Uterus (tissue), 4 donors: ENCODE measurements around the gene PTPRD. TPM values are rescaled to one million over a fixed set of nuclear protein-coding genes. Genes with fewer than 3 reads are reported as not detected.
"Not testable (repeated sequence)": the region's sequence is repeated elsewhere in the genome, so short reads cannot be mapped to it uniquely, and the experiment has no call there.

Experiments used
- DNase-seq, 2 donors: peaks; one replicate each; pipeline ENCODE4 v3.0.0-alpha.2; 2019 to 2020
- H3K27ac ChIP-seq, 2 donors: fragments of 200-600 bp; sonication (generic); 1 replicate in 1 of 2; 2 replicates in 1 of 2; pipeline ENCODE4 v1.5.1; 2016 to 2018
- H3K27me3 ChIP-seq, 2 donors: fragments of 200-600 bp; sonication (generic); one replicate each; pipeline ENCODE4 v1.5.1; 2018 to 2019; ENCODE audit warnings: control low read depth in 1 of 2
- H3K36me3 ChIP-seq, 2 donors: fragments of 200-600 bp; sonication (generic); one replicate each; pipeline ENCODE4 v1.5.1; 2019; ENCODE audit warnings: control low read depth in 1 of 2
- H3K4me1 ChIP-seq, 2 donors: fragments of 200-600 bp; sonication (generic); one replicate each; pipeline ENCODE4 v1.5.1; 2018 to 2019; ENCODE audit warnings: control low read depth in 1 of 2
- H3K4me3 ChIP-seq, 2 donors: fragments of 200-600 bp; sonication (generic); 1 replicate in 1 of 2; 2 replicates in 1 of 2; pipeline ENCODE4 v1.5.1; 2018 to 2019; ENCODE audit warnings: mild to moderate bottlenecking in 1 of 2
- H3K9me3 ChIP-seq, 2 donors: fragments of 200-600 bp; sonication (generic); one replicate each; pipeline ENCODE4 v1.5.1; 2019; ENCODE audit warnings: control low read depth in 1 of 2
- CTCF ChIP-seq, 4 experiments: fragments of 200-600 bp in 2 of 4; fragments of 450-650 bp in 2 of 4; sonication (generic) in 2 of 4; IDR thresholded peaks; one replicate each; pipeline ENCODE4 v1.5.1; 2016 to 2019; ENCODE audit warnings: antibody characterized with exemption in 4 of 4, mild to moderate bottlenecking in 2 of 4, moderate library complexity in 1 of 4
- POLR2A ChIP-seq, 2 donors: fragments of 450-650 bp; IDR thresholded peaks; one replicate each; pipeline ENCODE4 v1.6.1; 2016; ENCODE audit warnings: antibody characterized with exemption in 2 of 2, mild to moderate bottlenecking in 1 of 2, moderate library complexity in 1 of 2
- intact Hi-C: fragments of 100-400 bp; cut with DNase I; formaldehyde crosslinking; loops from one replicate; pipeline ENCODE4 v1.15.1; 2023; ENCODE audit warnings: low total_unique reads
- total RNA-seq, 4 donors: library from RNA; depleted of rRNA in 3 of 4; stranded (reverse); fragments of >200 nt in 3 of 4; gene quantifications; one replicate each; pipeline versions ENCODE4 v1.1.0 to v1.2.4, GENCODE V29; 2014 to 2023
- donor health status: DM: yes; HTN: yes; CAD: no.

The PTPRD gene
- total RNA-seq, 4 donors from 2014 or later: 1.2 to 136 (median 26.4) TPM

GRCh38 chr9:10523164-10523563 lies 89.6 kb downstream of the PTPRD start:
- intact Hi-C loops: no loop called here
- Histone ChIP-seq H3K36me3 (no peaks in the 10 kb centered on the region), H3K27ac (no peak overlapping the region), H3K4me1 (no peaks in the 10 kb centered on the region), H3K4me3 (no peak overlapping the region), H3K9me3 (no peaks in the 10 kb centered on the region), H3K27me3 (no peaks in the 10 kb centered on the region)
- no peak for DNase-seq
- no peak for TF ChIP-seq CTCF (IDR thresholded peaks at IDR 0.05)
- no peak for TF ChIP-seq POLR2A (IDR thresholded peaks at IDR 0.05)

- DNase-seq: no peak
- no peak overlapping the region for H3K4me3 ChIP-seq
- intact Hi-C loops: no loop called here
- no peaks in the 10 kb centered on the region for H3K4me1 ChIP-seq
- no peak overlapping the region for H3K27ac ChIP-seq
- H3K27me3 ChIP-seq: no peaks in the 10 kb centered on the region
- TF ChIP-seq CTCF (IDR thresholded peaks at IDR 0.05): no peak
- TF ChIP-seq POLR2A (IDR thresholded peaks at IDR 0.05): no peak
- no peaks in the 10 kb centered on the region for H3K9me3 ChIP-seq
- H3K36me3 ChIP-seq: no peaks in the 10 kb centered on the region
These were observed 100.7 kb downstream of the PTPRD start for GRCh38 chr9:10512144-10512543.

- no peak for DNase-seq
- Histone ChIP-seq H3K4me1 (no peaks in the 10 kb centered on the region), H3K27ac (no peak overlapping the region), H3K36me3 (no peaks in the 10 kb centered on the region), H3K27me3 (no peaks in the 10 kb centered on the region), H3K9me3 (no peaks in the 10 kb centered on the region), H3K4me3 (no peak overlapping the region)
- intact Hi-C loops: no loop called here
- TF ChIP-seq CTCF (IDR thresholded peaks at IDR 0.05) (no peak), POLR2A (IDR thresholded peaks at IDR 0.05) (no peak)
These were observed 123.9 kb downstream of the PTPRD start for GRCh38 chr9:10488937-10489336.

GRCh38 chr9:10479172-10479571 lies 133.6 kb downstream of the PTPRD start:
- intact Hi-C loops: no loop called here
- no peak for TF ChIP-seq CTCF (IDR thresholded peaks at IDR 0.05)
- no peak for TF ChIP-seq POLR2A (IDR thresholded peaks at IDR 0.05)
- Histone ChIP-seq H3K4me3 (no peak overlapping the region), H3K27me3 (no peaks in the 10 kb centered on the region), H3K9me3 (no peaks in the 10 kb centered on the region), H3K36me3 (no peaks in the 10 kb centered on the region), H3K27ac (no peak overlapping the region), H3K4me1 (no peaks in the 10 kb centered on the region)
- no peak for DNase-seq

DNA sequence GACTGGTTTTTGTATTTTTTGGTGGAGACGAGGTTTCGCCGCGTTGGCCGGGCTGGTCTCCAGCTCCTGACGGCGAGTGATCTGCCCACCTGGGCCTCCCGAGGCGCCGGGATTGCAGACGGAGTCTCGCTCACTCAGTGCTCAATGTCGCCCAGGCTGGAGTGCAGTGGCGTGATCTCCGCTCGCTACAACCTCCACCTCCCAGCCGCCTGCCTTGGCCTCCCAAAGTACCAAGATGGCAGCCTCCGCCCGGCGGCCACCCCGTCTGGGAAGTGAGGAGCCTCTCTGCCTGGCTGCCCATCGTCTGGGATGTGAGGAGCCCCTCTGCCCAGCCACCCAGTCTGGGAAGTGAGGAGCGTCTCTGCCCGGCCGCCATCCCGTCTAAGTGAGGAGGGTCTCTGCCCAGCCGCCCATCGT lies 163.6 kb downstream of the PTPRD start:
- H3K4me1 ChIP-seq, H3K4me3 ChIP-seq, DNase-seq, H3K9me3 ChIP-seq, H3K36me3 ChIP-seq, H3K27ac ChIP-seq, H3K27me3 ChIP-seq, intact Hi-C loops: not testable (repeated sequence)

- Histone ChIP-seq H3K9me3 (no peaks in the 10 kb centered on the region), H3K36me3 (no peaks in the 10 kb centered on the region), H3K4me1 (no peaks in the 10 kb centered on the region), H3K27me3 (no peaks in the 10 kb centered on the region), H3K4me3 (no peak overlapping the region), H3K27ac (no peak overlapping the region)
- TF ChIP-seq CTCF (IDR thresholded peaks at IDR 0.05) (no peak), POLR2A (IDR thresholded peaks at IDR 0.05) (no peak)
- DNase-seq: no peak
- intact Hi-C loops: no loop called here
These were observed 165.8 kb downstream of the PTPRD start for GRCh38 chr9:10447036-10447435.
